Type B pancreatic cell (in vitro differentiated cells): ENCODE results near the gene IGHMBP2. TPM values are rescaled to one million over a fixed set of nuclear protein-coding genes. Genes with fewer than 3 reads are reported as not detected.

Source experiments
- DNase-seq: peaks from one replicate; pipeline ENCODE4 v3.0.0; 2021; ENCODE audit warnings: mixed read lengths; ENCODE audit not compliant: unreplicated experiment; ENCODE audit errors: extremely low spot score
- H3K27ac Mint-ChIP-seq: 2 replicates; pipeline ENCODE4 v1.8.0; 2021; ENCODE audit warnings: mild to moderate bottlenecking, mixed read lengths
- H3K27me3 Mint-ChIP-seq: 2 replicates; pipeline ENCODE4 v1.8.0; 2021; ENCODE audit warnings: mixed read lengths
- H3K36me3 Mint-ChIP-seq: 2 replicates; pipeline ENCODE4 v1.8.0; 2021; ENCODE audit warnings: mixed read lengths
- H3K4me1 Mint-ChIP-seq: one replicate; pipeline ENCODE4 v1.8.0; 2021; ENCODE audit warnings: mixed read lengths; ENCODE audit not compliant: unreplicated experiment
- H3K4me3 Mint-ChIP-seq: 2 replicates; pipeline ENCODE4 v1.8.0; 2021; ENCODE audit warnings: mild to moderate bottlenecking, mixed read lengths
- H3K9me3 Mint-ChIP-seq: 2 replicates; pipeline ENCODE4 v1.8.0; 2021; ENCODE audit warnings: mixed read lengths
- CTCF ChIP-seq: fragments of 200-600 bp; sonication (generic); conservative IDR thresholded peaks from 2 replicates; pipeline ENCODE4 v1.5.0; 2021; ENCODE audit warnings: antibody characterized with exemption, mild to moderate bottlenecking
- total RNA-seq: library from RNA; stranded (reverse); gene quantifications from 2 replicates; pipeline ENCODE4 v1.2.1, GENCODE V29; 2021; ENCODE audit warnings: low replicate concordance

The IGHMBP2 gene
- total RNA-seq, 1 donor from 2014 or later: 28.8 TPM

DNA sequence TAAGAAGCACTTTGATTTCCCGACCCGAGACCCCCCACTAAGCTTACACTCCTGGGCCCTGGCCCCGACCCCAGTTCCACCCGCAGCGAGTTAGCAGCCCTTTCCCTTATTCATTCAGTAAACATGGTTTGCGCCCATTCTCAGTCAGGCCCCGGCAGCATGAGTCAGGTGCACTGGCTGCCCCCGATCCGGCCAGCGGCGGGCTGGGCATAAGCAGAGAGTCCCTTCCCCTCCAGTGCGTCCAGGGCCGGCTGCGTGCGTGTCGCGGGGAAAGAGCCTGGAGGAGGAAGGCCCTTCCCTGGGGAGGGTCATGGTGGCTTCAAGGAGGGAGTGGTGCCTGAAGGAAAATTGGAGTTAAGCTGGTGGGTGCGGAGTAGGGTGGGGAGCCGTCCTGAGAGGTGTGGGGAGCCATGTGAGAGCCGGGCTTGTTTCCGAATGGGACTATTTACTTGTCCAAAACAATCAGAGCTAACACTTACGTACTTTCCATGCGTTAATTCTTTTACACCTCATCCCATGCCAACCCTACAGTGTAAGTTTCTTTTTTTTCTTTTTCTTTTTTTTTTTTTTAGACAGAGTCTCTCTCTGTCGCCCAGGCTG is 657 bp downstream of the IGHMBP2 start:
- no peak for DNase-seq
- Mint-ChIP-seq H3K36me3 (peaks cover 9% of the 10 kb centered on the region), H3K4me3 (peak overlapping the region; percentile 99), H3K9me3 (no peaks in the 10 kb centered on the region), H3K4me1 (peaks cover 28% of the 10 kb centered on the region), H3K27ac (peak overlapping the region; percentile 95), H3K27me3 (no peaks in the 10 kb centered on the region)
- TF ChIP-seq CTCF: no peak

DNA sequence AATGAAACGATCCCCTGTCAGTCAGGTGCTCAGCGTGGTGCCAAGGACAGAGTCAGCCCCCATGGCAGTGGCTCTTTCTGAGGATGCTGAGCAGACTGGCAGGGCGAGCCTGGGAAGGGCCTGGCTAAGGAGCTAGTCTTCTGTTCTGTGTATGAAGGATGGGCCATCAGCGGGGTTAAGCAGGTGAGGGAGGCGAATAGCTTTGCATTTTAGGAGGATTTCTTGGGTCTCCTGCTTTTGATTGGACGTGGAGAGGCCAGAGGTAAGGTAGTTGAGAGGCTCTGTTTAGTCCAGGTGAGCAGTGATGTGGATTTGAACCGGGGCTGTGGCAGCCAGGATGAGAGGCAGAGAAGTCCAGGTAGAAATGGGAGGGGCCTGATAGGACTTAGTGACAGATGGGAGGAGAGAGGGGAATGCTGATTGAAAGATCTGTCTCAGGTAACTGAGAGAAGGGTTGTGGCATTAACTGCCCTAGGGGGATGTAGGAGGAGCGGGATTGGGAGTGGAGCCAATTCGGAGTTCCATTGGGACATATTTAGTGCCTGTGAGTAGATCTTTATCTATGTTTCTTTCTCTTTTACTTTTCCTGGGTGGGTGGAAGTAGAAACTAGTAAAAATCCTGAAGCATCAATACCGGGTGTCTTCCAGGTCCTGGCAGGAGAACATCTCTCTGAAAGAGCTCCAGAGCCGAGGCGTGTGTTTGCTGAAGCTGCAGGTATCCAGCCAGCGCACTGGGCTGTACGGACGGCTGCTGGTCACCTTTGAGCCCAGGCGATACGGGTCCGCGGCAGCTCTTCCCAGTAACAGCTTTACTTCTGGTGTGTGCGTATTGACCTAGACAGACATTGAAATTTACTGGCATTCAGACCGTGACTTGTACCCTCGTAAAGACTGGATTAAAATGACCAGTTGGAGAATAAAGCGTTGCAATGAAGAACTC is 2.0 kb downstream of the IGHMBP2 start:
- peak overlapping the region; percentile 99 for H3K4me3 Mint-ChIP-seq
- peak overlapping the region; percentile 63 for H3K27ac Mint-ChIP-seq

GRCh38 chr11:68908273-68908672 is 4.6 kb downstream of the IGHMBP2 start:
- no peaks in the 10 kb centered on the region for H3K9me3 Mint-ChIP-seq
- H3K36me3 Mint-ChIP-seq: peaks cover 13% of the 10 kb centered on the region
- H3K4me3 Mint-ChIP-seq: no peak overlapping the region
- H3K27me3 Mint-ChIP-seq: no peaks in the 10 kb centered on the region
- H3K4me1 Mint-ChIP-seq: peaks cover 15% of the 10 kb centered on the region
- H3K27ac Mint-ChIP-seq: no peak overlapping the region
- TF ChIP-seq CTCF: no peak
- no peak for DNase-seq

More for the DNA sequence above, 2.0 kb downstream of the IGHMBP2 start:
- no peak for DNase-seq
- Mint-ChIP-seq H3K9me3 (no peaks in the 10 kb centered on the region), H3K4me1 (peaks cover 28% of the 10 kb centered on the region), H3K27me3 (no peaks in the 10 kb centered on the region), H3K36me3 (peaks cover 9% of the 10 kb centered on the region)
- TF ChIP-seq CTCF: no peak

GRCh38 chr11:68910965-68911364 is 7.3 kb downstream of the IGHMBP2 start:
- Mint-ChIP-seq H3K27me3 (no peaks in the 10 kb centered on the region), H3K9me3 (no peaks in the 10 kb centered on the region), H3K4me1 (no peaks in the 10 kb centered on the region), H3K27ac (no peak overlapping the region), H3K36me3 (peaks cover 11% of the 10 kb centered on the region), H3K4me3 (no peak overlapping the region)
- DNase-seq: no peak
- TF ChIP-seq CTCF: no peak

GRCh38 chr11:68911731-68912130 is 8.0 kb downstream of the IGHMBP2 start:
- no peak for DNase-seq
- H3K27me3 Mint-ChIP-seq: no peaks in the 10 kb centered on the region
- no peaks in the 10 kb centered on the region for H3K9me3 Mint-ChIP-seq
- H3K4me1 Mint-ChIP-seq: no peaks in the 10 kb centered on the region
- H3K4me3 Mint-ChIP-seq: no peak overlapping the region
- H3K27ac Mint-ChIP-seq: no peak overlapping the region
- TF ChIP-seq CTCF: no peak
- peaks cover 17% of the 10 kb centered on the region for H3K36me3 Mint-ChIP-seq
